OCI-LY1 (cell line): ENCODE results near the gene CACNA1E.

ENCODE experiments used
- EZH2 ChIP-seq: fragments of 200-600 bp; sonication (generic), shearing (Covaris generic); IDR thresholded peaks from 2 replicates; pipeline ENCODE4 v1.8.0; 2017; ENCODE audit warnings: borderline replicate concordance, mixed run types, mild to moderate bottlenecking, antibody characterized with exemption, low read length, moderate library complexity, mixed read lengths
- TF ChIP-seq, protein P1 (sequence below): fragments of 200-600 bp; sonication (generic), shearing (Covaris generic); IDR thresholded peaks from 2 replicates; pipeline ENCODE4 v1.5.1; 2017; ENCODE audit warnings: mild to moderate bottlenecking, antibody characterized with exemption, low read length, moderate library complexity, mixed read lengths

DNA sequence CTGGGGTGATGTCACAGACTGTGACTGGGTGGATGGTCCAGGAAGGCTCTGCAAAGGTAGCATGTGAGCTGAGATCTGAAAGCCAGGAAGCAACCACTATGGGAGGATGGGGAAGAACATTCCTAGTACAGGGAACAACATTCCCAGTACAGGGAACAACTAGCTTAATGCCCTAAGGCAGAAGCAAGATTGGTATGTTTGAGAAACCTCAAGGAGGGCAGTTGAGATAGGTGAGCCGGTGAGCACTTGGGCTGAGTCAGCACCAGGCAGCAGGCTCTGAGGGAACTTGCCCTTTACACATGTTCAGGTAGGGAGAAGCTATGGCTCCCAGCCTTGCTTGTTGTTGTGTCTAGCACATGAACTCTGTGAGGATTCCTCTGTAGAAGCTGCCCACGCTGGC is 24.2 kb upstream of the CACNA1E start:
- TF ChIP-seq, protein P1, sequence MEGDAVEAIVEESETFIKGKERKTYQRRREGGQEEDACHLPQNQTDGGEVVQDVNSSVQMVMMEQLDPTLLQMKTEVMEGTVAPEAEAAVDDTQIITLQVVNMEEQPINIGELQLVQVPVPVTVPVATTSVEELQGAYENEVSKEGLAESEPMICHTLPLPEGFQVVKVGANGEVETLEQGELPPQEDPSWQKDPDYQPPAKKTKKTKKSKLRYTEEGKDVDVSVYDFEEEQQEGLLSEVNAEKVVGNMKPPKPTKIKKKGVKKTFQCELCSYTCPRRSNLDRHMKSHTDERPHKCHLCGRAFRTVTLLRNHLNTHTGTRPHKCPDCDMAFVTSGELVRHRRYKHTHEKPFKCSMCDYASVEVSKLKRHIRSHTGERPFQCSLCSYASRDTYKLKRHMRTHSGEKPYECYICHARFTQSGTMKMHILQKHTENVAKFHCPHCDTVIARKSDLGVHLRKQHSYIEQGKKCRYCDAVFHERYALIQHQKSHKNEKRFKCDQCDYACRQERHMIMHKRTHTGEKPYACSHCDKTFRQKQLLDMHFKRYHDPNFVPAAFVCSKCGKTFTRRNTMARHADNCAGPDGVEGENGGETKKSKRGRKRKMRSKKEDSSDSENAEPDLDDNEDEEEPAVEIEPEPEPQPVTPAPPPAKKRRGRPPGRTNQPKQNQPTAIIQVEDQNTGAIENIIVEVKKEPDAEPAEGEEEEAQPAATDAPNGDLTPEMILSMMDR, result no peak
- TF ChIP-seq EZH2, result no peak
